LNCAP (cell line): ENCODE results near the gene FAM234A.

Source experiments
- CTCF ChIP-seq: fragments of 450-650 bp; IDR thresholded peaks from 2 replicates; pipeline ENCODE4 v1.5.1; 2017; ENCODE audit warnings: mild to moderate bottlenecking

FAM234A gene

GRCh38 chr16:234468-235305, at the start of gene FAM234A:
FAM234A (plus strand) TSS chr16:234821; CDS start chr16:254414, 19,593 bp downstream.
- peak; percentile 45 for TF ChIP-seq CTCF

GRCh38 chr16:185213-185612, 49.4 kb upstream of the FAM234A start:
- no peak for TF ChIP-seq CTCF

- no peak for TF ChIP-seq CTCF
Observed at GRCh38 chr16:185691-186090, 48.9 kb upstream of the FAM234A start.

GRCh38 chr16:187330-187729, 47.3 kb upstream of the FAM234A start:
- no peak for TF ChIP-seq CTCF

- 0 out of 2 replicates have a peak, but pooled peaks have one; percentile 27 for TF ChIP-seq CTCF
Observed at GRCh38 chr16:188674-189073, 45.9 kb upstream of the FAM234A start.

GRCh38 chr16:189604-190186, 44.9 kb upstream of the FAM234A start:
- TF ChIP-seq CTCF = no peak

GRCh38 chr16:191831-192230, 42.8 kb upstream of the FAM234A start:
- TF ChIP-seq CTCF = no peak
